ENCODE data around the gene TCEA3. TPM values are rescaled to one million over a fixed set of nuclear protein-coding genes. Genes with fewer than 3 reads are reported as not detected.
A peak's percentile ranks its signal among the peaks of the same experiment; 100 is the strongest.

TCEA3 gene
- total and polyA plus RNA-seq, 12 donors = 25.1 to 93.0 (median 67.2) TPM

GRCh38 chr1:23419180-23419579, 5.4 kb downstream of the TCEA3 start:
- 64 to 72% methylated on average over 6 of the region's 6 CpGs for WGBS, 2 donors
- no peaks in the 10 kb centered on the region for H3K9me3 ChIP-seq
- DNase-seq (no peak), ATAC-seq (no peak)
- TF ChIP-seq CTCF (IDR thresholded peaks at IDR 0.05) = no peak
- no peak overlapping the region for H3K27ac ChIP-seq
- intact Hi-C loops (cut with DNase I) = no loop called here
- H3K4me3 ChIP-seq = no peak overlapping the region
- peaks cover 10 to 51% (median 29%) of the 10 kb centered on the region in 9 donors for H3K4me1 ChIP-seq
- H3K36me3 ChIP-seq = peaks cover 0 to 32% (median 0%) of the 10 kb centered on the region in 9 donors
- H3K27me3 ChIP-seq = peaks cover 0 to 9% (median 0%) of the 10 kb centered on the region in 7 donors

- Histone ChIP-seq H3K4me1 (peaks cover under 1 to 37% (median 13%) of the 10 kb centered on the region in 9 donors), H3K4me3 (no peak overlapping the region), H3K9me3 (no peaks in the 10 kb centered on the region), H3K27me3 (no peaks in the 10 kb centered on the region), H3K36me3 (peaks cover 0 to 32% (median 0%) of the 10 kb centered on the region in 9 donors), H3K27ac (peak overlapping the region in 6 of 10 donors; percentile 13 to 59 (median 46))
- intact Hi-C loops (cut with DNase I) = no loop called here
- TF ChIP-seq CTCF (IDR thresholded peaks at IDR 0.05) = no peak
- DNase-seq (peak; percentile 39 to 48), ATAC-seq (peak in 5 of 8 donors; percentile 22 to 54 (median 42))
- WGBS, 2 donors = 29 to 36% methylated on average over 3 of the region's 3 CpGs
These were observed 7.0 kb downstream of the TCEA3 start for GRCh38 chr1:23417570-23417969.

- Histone ChIP-seq H3K4me3 (no peak overlapping the region), H3K27ac (no peak overlapping the region), H3K9me3 (no peaks in the 10 kb centered on the region), H3K4me1 (peaks cover 0 to 30% (median 7%) of the 10 kb centered on the region in 9 donors), H3K27me3 (no peaks in the 10 kb centered on the region), H3K36me3 (peaks cover 0 to 32% (median 0%) of the 10 kb centered on the region in 9 donors)
- intact Hi-C loops (cut with DNase I) = no loop called here
- no peak for TF ChIP-seq CTCF (IDR thresholded peaks at IDR 0.05)
- 83 to 87% methylated on average over 4 of the region's 4 CpGs for WGBS, 2 donors
- ATAC-seq (no peak), DNase-seq (no peak)
These were observed 7.6 kb downstream of the TCEA3 start for GRCh38 chr1:23416964-23417363.

- Histone ChIP-seq H3K27me3 (no peaks in the 10 kb centered on the region), H3K4me1 (peaks cover 3 to 36% (median 17%) of the 10 kb centered on the region in 9 donors), H3K9me3 (no peaks in the 10 kb centered on the region), H3K36me3 (peaks cover 0 to 19% (median 0%) of the 10 kb centered on the region in 9 donors), H3K27ac (peak overlapping the region in 4 of 10 donors; percentile 18 to 41 (median 36)), H3K4me3 (no peak overlapping the region)
- no peak for DNase-seq
- intact Hi-C loops (cut with DNase I) = loop anchor here in 4 of 10 donors (10.0 kb wide), 2 partner anchors 64 to 94 kb away; partner anchors contain the start of gene HNRNPR (in 4 of the 4)
- TF ChIP-seq CTCF (IDR thresholded peaks at IDR 0.05) = no peak
- no peak for ATAC-seq
- 50 to 51% methylated on average over 7 of the region's 7 CpGs for WGBS, 2 donors
These were observed 15.7 kb downstream of the TCEA3 start for GRCh38 chr1:23408797-23409290.
